ENCODE data around the gene ZBTB8B.
"Not testable (repeated sequence)": the region's sequence is repeated elsewhere in the genome, so short reads cannot be mapped to it uniquely, and the experiment has no call there.

Gene ZBTB8B

GRCh38 chr1:32464716-32465577 is at the start of gene ZBTB8B:
Gene ZBTB8B (plus strand): TSS chr1:32465072. CDS start chr1:32470625, 5,553 bp downstream.
- DNase-seq, result no peak

GRCh38 chr1:32421775-32422174 is 43.1 kb upstream of the ZBTB8B start:
- no peak for DNase-seq

- DNase-seq, result no peak
Observed at GRCh38 chr1:32426489-32427255, 38.2 kb upstream of the ZBTB8B start.

GRCh38 chr1:32427264-32427963 is 37.5 kb upstream of the ZBTB8B start:
- DNase-seq, result no peak

GRCh38 chr1:32431736-32432400 is 33.0 kb upstream of the ZBTB8B start:
- DNase-seq, result no peak

GRCh38 chr1:32438136-32438535 is 26.7 kb upstream of the ZBTB8B start:
- no peak for DNase-seq

- DNase-seq, result not testable (repeated sequence)
Observed at GRCh38 chr1:32438777-32439176, 26.1 kb upstream of the ZBTB8B start.

GRCh38 chr1:32441467-32441866 is 23.4 kb upstream of the ZBTB8B start:
- not testable (repeated sequence) for DNase-seq

- DNase-seq, result no peak
Observed at GRCh38 chr1:32447469-32448185, 17.2 kb upstream of the ZBTB8B start.

GRCh38 chr1:32448186-32448772 is 16.6 kb upstream of the ZBTB8B start:
- not testable (repeated sequence) for DNase-seq

GRCh38 chr1:32448773-32449456 is 16.0 kb upstream of the ZBTB8B start:
- no peak for DNase-seq

GRCh38 chr1:32449457-32449831 is 15.4 kb upstream of the ZBTB8B start:
- DNase-seq, result not testable (repeated sequence)

GRCh38 chr1:32454726-32455125 is 10.1 kb upstream of the ZBTB8B start:
- DNase-seq, result no peak

- DNase-seq, result no peak
Observed at GRCh38 chr1:32455958-32456357, 8.9 kb upstream of the ZBTB8B start.

- DNase-seq, result not testable (repeated sequence)
Observed at GRCh38 chr1:32458798-32459197, 6.1 kb upstream of the ZBTB8B start.

GRCh38 chr1:32462977-32463376 is 1.9 kb upstream of the ZBTB8B start:
- DNase-seq, result not testable (repeated sequence)

GRCh38 chr1:32464191-32464715 is 619 bp upstream of the ZBTB8B start:
- DNase-seq, result no peak

GRCh38 chr1:32465578-32465933 is 684 bp downstream of the ZBTB8B start:
- no peak for DNase-seq

- DNase-seq, result no peak
Observed at GRCh38 chr1:32466761-32467160, 1.9 kb downstream of the ZBTB8B start.

GRCh38 chr1:32468791-32469190 is 3.9 kb downstream of the ZBTB8B start:
- no peak for DNase-seq

- no peak for DNase-seq
Observed at GRCh38 chr1:32470431-32470830, 5.6 kb downstream of the ZBTB8B start.

Data from cortex of kidney (tissue), 1 donor.